Neural crest cell (in vitro differentiated cells): ENCODE measurements around the gene MINDY3. TPM values are rescaled to one million over a fixed set of nuclear protein-coding genes. Genes with fewer than 3 reads are reported as not detected.

ENCODE experiments used
- DNase-seq: peaks from one replicate; pipeline ENCODE4 v3.0.0; 2021; ENCODE audit warnings: low read depth, mixed read lengths, low spot score
- H3K27ac Mint-ChIP-seq: one replicate; pipeline ENCODE4 v1.8.0; 2021; ENCODE audit warnings: mild to moderate bottlenecking, mixed read lengths; ENCODE audit not compliant: unreplicated experiment
- H3K27me3 Mint-ChIP-seq: 2 replicates; pipeline ENCODE4 v1.8.0; 2021; ENCODE audit warnings: low read depth, mild to moderate bottlenecking, mixed read lengths
- H3K36me3 Mint-ChIP-seq: 2 replicates; pipeline ENCODE4 v1.8.0; 2021; ENCODE audit warnings: low read depth, mild to moderate bottlenecking, mixed read lengths
- H3K4me1 Mint-ChIP-seq: 2 replicates; pipeline ENCODE4 v1.8.0; 2021; ENCODE audit warnings: mixed read lengths
- H3K4me3 Mint-ChIP-seq: one replicate; pipeline ENCODE4 v1.8.0; 2021; ENCODE audit warnings: mild to moderate bottlenecking, mixed read lengths
- H3K9me3 Mint-ChIP-seq: 2 replicates; pipeline ENCODE4 v1.8.0; 2021; ENCODE audit warnings: mixed read lengths
- CTCF ChIP-seq: fragments of 200-600 bp; sonication (generic); conservative IDR thresholded peaks from 2 replicates; pipeline ENCODE4 v1.5.0; 2021; ENCODE audit warnings: antibody characterized with exemption, mild to moderate bottlenecking
- total RNA-seq: library from RNA; stranded (reverse); gene quantifications from 2 replicates; pipeline ENCODE4 v1.2.1, GENCODE V29; 2021

The MINDY3 gene
- total RNA-seq, 1 donor from 2014 or later = 22.9 TPM

DNA sequence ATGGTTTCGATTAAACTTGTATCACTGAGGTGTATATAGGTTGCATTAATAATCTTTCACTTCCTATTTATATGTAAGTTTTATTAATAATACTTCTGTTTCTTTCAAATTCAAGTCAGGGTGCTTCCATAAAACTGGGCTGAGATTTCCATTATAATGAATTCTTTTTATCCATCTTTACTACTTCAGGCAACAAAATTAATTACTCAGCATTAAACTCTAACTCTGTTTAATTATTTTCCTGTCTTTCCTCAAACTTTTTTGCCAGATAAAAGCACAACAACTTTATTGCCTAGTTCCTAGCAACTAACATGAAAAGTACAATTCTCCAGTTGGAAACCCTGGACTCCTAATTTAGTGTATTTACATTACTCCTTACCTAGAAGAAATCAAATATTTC is 3.0 kb upstream of the MINDY3 start:
- no peak for TF ChIP-seq CTCF
- Mint-ChIP-seq H3K9me3 (peaks cover 5% of the 10 kb centered on the region), H3K27me3 (peaks cover 69% of the 10 kb centered on the region), H3K4me3 (peak overlapping the region; percentile 0), H3K36me3 (peaks cover 6% of the 10 kb centered on the region), H3K27ac (no peak overlapping the region), H3K4me1 (peaks cover 21% of the 10 kb centered on the region)
- DNase-seq = no peak

DNA sequence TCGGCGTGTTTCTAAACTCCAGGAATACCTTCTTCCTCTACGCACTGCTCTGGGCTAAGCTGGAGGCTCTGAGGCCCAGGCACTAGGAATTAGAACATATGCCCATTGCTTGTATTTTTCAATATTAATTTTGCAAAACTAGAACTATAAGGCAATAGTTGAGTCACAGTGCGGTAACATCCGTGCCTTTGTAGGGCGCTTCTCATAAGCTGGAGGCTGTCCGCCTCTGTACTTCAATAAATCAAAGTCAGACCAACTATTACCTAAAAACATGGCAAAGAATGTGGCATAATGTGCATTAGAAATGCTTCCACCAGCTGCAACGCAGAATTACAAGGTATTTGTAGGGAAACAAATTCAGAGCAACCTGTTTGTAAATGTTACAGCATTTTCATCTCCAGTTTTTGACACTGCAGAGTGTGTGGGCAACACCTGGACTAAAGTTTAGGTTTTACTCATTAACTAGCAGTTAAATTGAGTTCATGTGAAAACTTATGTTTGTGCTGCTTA is 440 bp upstream of the MINDY3 start:
- DNase-seq = no peak
- H3K4me1 Mint-ChIP-seq = peaks cover 25% of the 10 kb centered on the region
- H3K36me3 Mint-ChIP-seq = peaks cover 8% of the 10 kb centered on the region
- peak overlapping the region; percentile 99 for H3K4me3 Mint-ChIP-seq
- TF ChIP-seq CTCF = no peak
- H3K27ac Mint-ChIP-seq = no peak overlapping the region
- H3K27me3 Mint-ChIP-seq = peaks cover 44% of the 10 kb centered on the region
- peaks cover 5% of the 10 kb centered on the region for H3K9me3 Mint-ChIP-seq

DNA sequence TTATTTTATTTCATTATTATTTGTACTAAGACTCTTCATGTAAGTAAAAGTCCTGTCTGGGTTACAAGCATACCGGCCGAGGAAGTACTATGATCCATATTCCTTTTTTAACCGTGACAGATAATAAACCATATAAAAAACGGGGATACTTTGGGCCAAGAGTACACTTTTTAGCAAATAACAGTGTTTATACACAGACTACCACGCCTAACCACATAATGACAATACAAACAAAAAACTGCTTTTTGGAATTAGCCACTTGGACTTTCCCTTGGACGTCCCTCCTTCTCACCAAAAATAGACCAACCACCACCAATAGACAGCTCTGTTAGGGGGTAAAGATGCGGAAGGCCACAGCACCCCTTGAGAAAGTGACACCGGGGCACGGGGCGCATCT is 800 bp downstream of the MINDY3 start:
- Mint-ChIP-seq H3K9me3 (peaks cover 5% of the 10 kb centered on the region), H3K36me3 (peaks cover 8% of the 10 kb centered on the region), H3K27ac (no peak overlapping the region), H3K27me3 (peaks cover 32% of the 10 kb centered on the region), H3K4me1 (peaks cover 25% of the 10 kb centered on the region), H3K4me3 (peak overlapping the region; percentile 99)
- TF ChIP-seq CTCF = no peak
- no peak for DNase-seq

GRCh38 chr10:15858861-15859281 is 1.4 kb downstream of the MINDY3 start:
- H3K27ac Mint-ChIP-seq = no peak overlapping the region
- H3K27me3 Mint-ChIP-seq = peaks cover 25% of the 10 kb centered on the region
- H3K36me3 Mint-ChIP-seq = peaks cover 8% of the 10 kb centered on the region
- DNase-seq = no peak
- TF ChIP-seq CTCF = no peak
- peak overlapping the region; percentile 79 for H3K4me3 Mint-ChIP-seq
- H3K4me1 Mint-ChIP-seq = peaks cover 25% of the 10 kb centered on the region
- H3K9me3 Mint-ChIP-seq = peaks cover 5% of the 10 kb centered on the region

GRCh38 chr10:15857107-15857575 is 3.2 kb downstream of the MINDY3 start:
- H3K36me3 Mint-ChIP-seq = peaks cover 10% of the 10 kb centered on the region
- no peak for TF ChIP-seq CTCF
- no peak for DNase-seq
- H3K27ac Mint-ChIP-seq = no peak overlapping the region
- H3K27me3 Mint-ChIP-seq = peaks cover 12% of the 10 kb centered on the region
- H3K4me3 Mint-ChIP-seq = peak overlapping the region; percentile 48
- H3K9me3 Mint-ChIP-seq = peaks cover 5% of the 10 kb centered on the region
- peaks cover 25% of the 10 kb centered on the region for H3K4me1 Mint-ChIP-seq
